ENCODE results near the gene MLLT3. TPM values are rescaled to one million over a fixed set of nuclear protein-coding genes. Genes with fewer than 3 reads are reported as not detected.

The MLLT3 gene
- total RNA-seq, 1 donor from 2014 or later = 53.7 TPM

GRCh38 chr9:20625003-20625349 lies 2.7 kb upstream of the MLLT3 start:
- Mint-ChIP-seq H3K4me1 (peaks cover 28% of the 10 kb centered on the region), H3K4me3 (peak overlapping the region; percentile 96), H3K27me3 (ENCODE audit: low read depth) (peaks cover 31% of the 10 kb centered on the region), H3K27ac (ENCODE audit: unreplicated experiment) (no peak overlapping the region), H3K9me3 (no peaks in the 10 kb centered on the region), H3K36me3 (ENCODE audit: low read depth) (no peaks in the 10 kb centered on the region)
- TF ChIP-seq CTCF (conservative IDR thresholded peaks at IDR 0.05) = no peak
- no peak for DNase-seq (ENCODE audit: low read depth, low spot score)

- peak overlapping the region; percentile 96 for H3K4me3 Mint-ChIP-seq
These were observed 2.1 kb upstream of the MLLT3 start for GRCh38 chr9:20624201-20625002.

GRCh38 chr9:20623748-20624124 lies 1.4 kb upstream of the MLLT3 start:
- no peak overlapping the region for H3K27ac Mint-ChIP-seq (ENCODE audit: unreplicated experiment)
- peaks cover 36% of the 10 kb centered on the region for H3K27me3 Mint-ChIP-seq (ENCODE audit: low read depth)
- H3K36me3 Mint-ChIP-seq (ENCODE audit: low read depth) = no peaks in the 10 kb centered on the region

More at GRCh38 chr9:20624201-20625002, 2.1 kb upstream of the MLLT3 start:
- H3K27ac Mint-ChIP-seq (ENCODE audit: unreplicated experiment) = no peak overlapping the region
- DNase-seq (ENCODE audit: low read depth, low spot score) = peak; percentile 60
- peaks cover 34% of the 10 kb centered on the region for H3K4me1 Mint-ChIP-seq
- H3K36me3 Mint-ChIP-seq (ENCODE audit: low read depth) = no peaks in the 10 kb centered on the region
- peak; percentile 89 for TF ChIP-seq CTCF (conservative IDR thresholded peaks at IDR 0.05)
- H3K9me3 Mint-ChIP-seq = no peaks in the 10 kb centered on the region
- H3K27me3 Mint-ChIP-seq (ENCODE audit: low read depth) = peaks cover 36% of the 10 kb centered on the region

GRCh38 chr9:20623021-20623747 lies 885 bp upstream of the MLLT3 start:
- Mint-ChIP-seq H3K27ac (ENCODE audit: unreplicated experiment) (no peak overlapping the region), H3K4me3 (peak overlapping the region; percentile 96), H3K36me3 (ENCODE audit: low read depth) (no peaks in the 10 kb centered on the region), H3K9me3 (no peaks in the 10 kb centered on the region), H3K27me3 (ENCODE audit: low read depth) (peaks cover 36% of the 10 kb centered on the region), H3K4me1 (peaks cover 44% of the 10 kb centered on the region)
- DNase-seq (ENCODE audit: low read depth, low spot score) = no peak
- no peak for TF ChIP-seq CTCF (conservative IDR thresholded peaks at IDR 0.05)

More at GRCh38 chr9:20623748-20624124, 1.4 kb upstream of the MLLT3 start:
- no peak for TF ChIP-seq CTCF (conservative IDR thresholded peaks at IDR 0.05)
- Mint-ChIP-seq H3K4me3 (peak overlapping the region; percentile 96), H3K9me3 (no peaks in the 10 kb centered on the region), H3K4me1 (peaks cover 40% of the 10 kb centered on the region)
- no peak for DNase-seq (ENCODE audit: low read depth, low spot score)

- DNase-seq (ENCODE audit: low read depth, low spot score) = peak; percentile 54
- H3K27me3 Mint-ChIP-seq (ENCODE audit: low read depth) = peaks cover 36% of the 10 kb centered on the region
- H3K4me3 Mint-ChIP-seq = peak overlapping the region; percentile 96
- no peak for TF ChIP-seq CTCF (conservative IDR thresholded peaks at IDR 0.05)
- H3K36me3 Mint-ChIP-seq (ENCODE audit: low read depth) = no peaks in the 10 kb centered on the region
- no peaks in the 10 kb centered on the region for H3K9me3 Mint-ChIP-seq
- peaks cover 47% of the 10 kb centered on the region for H3K4me1 Mint-ChIP-seq
- H3K27ac Mint-ChIP-seq (ENCODE audit: unreplicated experiment) = peak overlapping the region; percentile 85
These were observed 599 bp downstream of the MLLT3 start for GRCh38 chr9:20621471-20622329.

Data from neural crest cell (in vitro differentiated cells).